BLaER1 treated with 17β-estradiol and CSF1 and Interleukin-3, amounts not matched to agents 10 nM and 100 nM (cell line): Measurements from ENCODE around the gene WFIKKN1.
A peak's percentile ranks its signal among the peaks of the same experiment; 100 is the strongest.

ENCODE experiments used
- H3K27ac ChIP-seq, 11 experiments: shearing (Covaris generic); formaldehyde crosslinking; 2 replicates each; pipeline ENCODE4 v1.8.1; 2022
- H3K27me3 ChIP-seq, 11 experiments: shearing (Covaris generic); formaldehyde crosslinking; 2 replicates each; pipeline ENCODE4 v1.8.1; 2022
- H3K36me3 ChIP-seq, 11 experiments: shearing (Covaris generic); formaldehyde crosslinking; 2 replicates each; pipeline ENCODE4 v1.8.1; 2022
- H3K4me1 ChIP-seq, 10 experiments: shearing (Covaris generic); formaldehyde crosslinking; 2 replicates each; pipeline ENCODE4 v1.8.1; 2022
- H3K4me2 ChIP-seq, 11 experiments: shearing (Covaris generic); formaldehyde crosslinking; 2 replicates each; pipeline ENCODE4 v1.8.1; 2022
- H3K4me3 ChIP-seq, 10 experiments: shearing (Covaris generic); formaldehyde crosslinking; 2 replicates each; pipeline ENCODE4 v1.8.1; 2022
- H3K9ac ChIP-seq, 11 experiments: shearing (Covaris generic); formaldehyde crosslinking; 2 replicates each; pipeline ENCODE4 v1.8.1; 2022
- H3K9me3 ChIP-seq, 11 experiments: shearing (Covaris generic); formaldehyde crosslinking; replicated peaks in 1 of 11; 2 replicates each; pipeline ENCODE4 v1.8.1; 2022
- H4K20me1 ChIP-seq, 11 experiments: shearing (Covaris generic); formaldehyde crosslinking; 2 replicates each; pipeline ENCODE4 v1.8.1; 2022
- Cebpa-rat ChIP-seq, 11 experiments: shearing (Covaris generic); IDR thresholded peaks; 2 replicates each; pipeline ENCODE4 v1.8.1; 2022

WFIKKN1 gene

GRCh38 chr16:622920-623280, 7.9 kb upstream of the WFIKKN1 start:
- Histone ChIP-seq H3K36me3 (peaks cover 7 to 43% (median 24%) of the 10 kb centered on the region in 11 experiments; a peak in 19 of 22 replicates), H3K9ac (no peak overlapping the region), H3K27me3 (no peaks in the 10 kb centered on the region), H3K9me3 (no peaks in the 10 kb centered on the region), H3K4me3 (no peak overlapping the region), H3K27ac (no peak overlapping the region), H3K4me1 (peaks cover 12 to 51% (median 42%) of the 10 kb centered on the region in 10 experiments), H3K4me2 (no peak overlapping the region), H4K20me1 (peaks cover 24 to 97% (median 73%) of the 10 kb centered on the region in 11 experiments; a peak in 21 of 22 replicates)
- no peak for TF ChIP-seq Cebpa-rat (IDR thresholded peaks at IDR 0.05)

- H3K27me3 ChIP-seq: no peaks in the 10 kb centered on the region
- H3K4me2 ChIP-seq: peak overlapping the region in 8 of 11 experiments; percentile 20 to 66 (median 47); a peak in 14 of 22 replicates
- H3K4me1 ChIP-seq: peaks cover 12 to 53% (median 43%) of the 10 kb centered on the region in 10 experiments
- no peak for TF ChIP-seq Cebpa-rat (IDR thresholded peaks at IDR 0.05)
- no peak overlapping the region for H3K27ac ChIP-seq
- no peaks in the 10 kb centered on the region for H3K9me3 ChIP-seq
- H3K36me3 ChIP-seq: peaks cover 7 to 46% (median 38%) of the 10 kb centered on the region in 11 experiments; a peak in 19 of 22 replicates
- no peak overlapping the region for H3K4me3 ChIP-seq
- peak overlapping the region in 5 of 11 experiments; percentile 15 to 57 (median 44); a peak in 7 of 22 replicates for H3K9ac ChIP-seq
- peaks cover 12 to 97% (median 71%) of the 10 kb centered on the region in 11 experiments; a peak in 21 of 22 replicates for H4K20me1 ChIP-seq
Measured at GRCh38 chr16:624526-625070, 6.2 kb upstream of the WFIKKN1 start.

- no peaks in the 10 kb centered on the region for H3K27me3 ChIP-seq
- H3K4me1 ChIP-seq: peaks cover 16 to 59% (median 46%) of the 10 kb centered on the region in 10 experiments
- peak overlapping the region in 7 of 11 experiments; percentile 20 to 66 (median 49); a peak in 12 of 22 replicates for H3K4me2 ChIP-seq
- no peak overlapping the region for H3K27ac ChIP-seq
- H3K9ac ChIP-seq: peak overlapping the region in 5 of 11 experiments; percentile 30 to 57 (median 44); a peak in 7 of 22 replicates
- no peaks in the 10 kb centered on the region for H3K9me3 ChIP-seq
- no peak overlapping the region for H3K4me3 ChIP-seq
- TF ChIP-seq Cebpa-rat (IDR thresholded peaks at IDR 0.05): no peak
- H4K20me1 ChIP-seq: peaks cover 9 to 97% (median 72%) of the 10 kb centered on the region in 11 experiments; a peak in 21 of 22 replicates
- peaks cover 7 to 46% (median 38%) of the 10 kb centered on the region in 11 experiments; a peak in 19 of 22 replicates for H3K36me3 ChIP-seq
Measured at GRCh38 chr16:625117-625976, 5.4 kb upstream of the WFIKKN1 start.

- Histone ChIP-seq H3K27me3 (no peaks in the 10 kb centered on the region), H3K36me3 (peaks cover 7 to 46% (median 37%) of the 10 kb centered on the region in 11 experiments; a peak in 19 of 22 replicates), H4K20me1 (peaks cover 9 to 100% (median 73%) of the 10 kb centered on the region in 11 experiments; a peak in 21 of 22 replicates), H3K9me3 (no peaks in the 10 kb centered on the region), H3K4me1 (peaks cover 25 to 61% (median 50%) of the 10 kb centered on the region in 10 experiments), H3K9ac (peak overlapping the region in 1 of 11 experiments; percentile 19; a peak in 1 of 22 replicates), H3K4me2 (peak overlapping the region in 3 of 11 experiments; percentile 2 to 50 (median 5); a peak in 1 of 22 replicates), H3K4me3 (no peak overlapping the region), H3K27ac (no peak overlapping the region)
- no peak for TF ChIP-seq Cebpa-rat (IDR thresholded peaks at IDR 0.05)
Measured at GRCh38 chr16:625977-626765, 4.6 kb upstream of the WFIKKN1 start.

- Histone ChIP-seq H3K27ac (no peak overlapping the region), H3K4me2 (peak overlapping the region in 4 of 11 experiments; percentile 2 to 50 (median 14); a peak in 2 of 22 replicates)
Measured at GRCh38 chr16:626787-627453, 3.9 kb upstream of the WFIKKN1 start.

GRCh38 chr16:627454-628239, 3.1 kb upstream of the WFIKKN1 start:
- H3K27me3 ChIP-seq: no peaks in the 10 kb centered on the region
- peaks cover 4 to 95% (median 65%) of the 10 kb centered on the region in 11 experiments; a peak in 20 of 22 replicates for H4K20me1 ChIP-seq
- peaks cover 7 to 50% (median 39%) of the 10 kb centered on the region in 11 experiments; a peak in 19 of 22 replicates for H3K36me3 ChIP-seq
- TF ChIP-seq Cebpa-rat (IDR thresholded peaks at IDR 0.05): no peak
- no peak overlapping the region for H3K27ac ChIP-seq
- no peak overlapping the region for H3K9ac ChIP-seq
- no peaks in the 10 kb centered on the region for H3K9me3 ChIP-seq
- H3K4me3 ChIP-seq: no peak overlapping the region
- peak overlapping the region in 2 of 11 experiments; percentile 2 to 50; a peak in 1 of 22 replicates for H3K4me2 ChIP-seq
- H3K4me1 ChIP-seq: peaks cover 27 to 53% (median 41%) of the 10 kb centered on the region in 10 experiments

More at GRCh38 chr16:626787-627453, 3.9 kb upstream of the WFIKKN1 start:
- peak overlapping the region in 1 of 11 experiments; percentile 19; a peak in 1 of 22 replicates for H3K9ac ChIP-seq
- no peaks in the 10 kb centered on the region for H3K27me3 ChIP-seq
- H3K9me3 ChIP-seq: no peaks in the 10 kb centered on the region
- H3K36me3 ChIP-seq: peaks cover 7 to 46% (median 34%) of the 10 kb centered on the region in 11 experiments; a peak in 19 of 22 replicates
- H4K20me1 ChIP-seq: peaks cover 4 to 95% (median 66%) of the 10 kb centered on the region in 11 experiments; a peak in 20 of 22 replicates
- H3K4me1 ChIP-seq: peaks cover 27 to 57% (median 45%) of the 10 kb centered on the region in 10 experiments
- no peak for TF ChIP-seq Cebpa-rat (IDR thresholded peaks at IDR 0.05)
- H3K4me3 ChIP-seq: no peak overlapping the region

GRCh38 chr16:628321-629061, 2.3 kb upstream of the WFIKKN1 start:
- no peak overlapping the region for H3K4me3 ChIP-seq
- no peaks in the 10 kb centered on the region for H3K27me3 ChIP-seq
- no peak overlapping the region for H3K4me2 ChIP-seq
- no peaks in the 10 kb centered on the region for H3K9me3 ChIP-seq
- peaks cover 11 to 58% (median 48%) of the 10 kb centered on the region in 11 experiments; a peak in 20 of 22 replicates for H3K36me3 ChIP-seq
- H3K9ac ChIP-seq: no peak overlapping the region
- peaks cover 27 to 53% (median 39%) of the 10 kb centered on the region in 10 experiments for H3K4me1 ChIP-seq
- H4K20me1 ChIP-seq: peaks cover 4 to 95% (median 66%) of the 10 kb centered on the region in 11 experiments; a peak in 20 of 22 replicates
- no peak for TF ChIP-seq Cebpa-rat (IDR thresholded peaks at IDR 0.05)
- no peak overlapping the region for H3K27ac ChIP-seq
